NCI-H526 treated with DMSO at 0.1 percent for 48 hours (cell line): ENCODE results near the gene JAKMIP1.

Experiments used
- DNase-seq: peaks from one replicate; lab custom pipeline; 2025; lab: John Stamatoyannopoulos, UW

The JAKMIP1 gene

DNA sequence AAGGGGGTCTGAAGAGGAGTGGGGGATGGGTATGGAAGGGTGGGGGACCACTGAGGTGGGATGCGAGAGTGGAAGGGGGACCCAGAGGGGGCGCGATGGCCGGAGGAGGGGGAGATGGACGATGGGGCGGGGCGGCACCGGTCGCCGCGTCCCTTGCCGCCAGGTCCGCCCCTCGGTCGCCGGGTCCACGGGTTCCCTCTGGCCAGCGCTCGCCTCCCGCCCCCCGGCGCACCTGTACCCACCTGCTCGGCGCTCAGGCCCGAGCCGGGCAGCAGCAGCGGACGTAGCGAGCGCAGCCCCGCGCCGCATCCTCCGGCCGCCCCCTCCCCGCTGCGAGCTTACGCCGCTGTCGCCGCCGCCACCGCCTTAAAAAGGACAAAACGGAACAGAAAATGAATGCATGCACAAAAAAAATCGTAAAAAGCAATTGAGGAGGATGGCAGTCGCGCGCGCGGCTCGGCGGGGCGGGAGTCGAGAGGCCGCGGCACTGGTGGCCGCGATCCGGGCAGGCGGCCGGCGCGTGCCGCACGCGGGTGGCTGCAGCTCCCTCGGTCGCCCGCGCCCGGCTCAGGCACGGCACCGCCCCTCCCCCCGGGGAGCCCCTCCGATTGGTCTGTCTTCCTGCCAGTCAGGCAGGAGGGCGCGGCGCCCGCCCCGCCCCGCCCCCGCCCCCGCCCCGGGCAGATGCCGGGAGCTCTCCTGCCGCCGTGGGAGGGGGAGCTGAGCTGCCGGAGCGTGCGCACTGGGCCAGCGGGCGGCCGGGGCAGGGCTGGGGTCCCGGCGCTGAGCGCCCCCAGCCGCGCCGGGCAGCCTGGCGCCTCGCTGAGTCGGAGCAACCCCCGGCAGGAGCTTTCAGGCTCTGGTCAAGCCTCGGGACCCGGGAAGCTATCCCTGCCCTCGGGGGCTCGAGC lies at the start of gene JAKMIP1:
JAKMIP1 (minus strand) TSS at position 539 of the 911 bp plus-strand sequence. CDS start 87,699 bp downstream, outside the sequence.
- DNase-seq, result peak; percentile 37

GRCh38 chr4:6248394-6248793 lies 48.0 kb upstream of the JAKMIP1 start:
- DNase-seq, result no peak

DNA sequence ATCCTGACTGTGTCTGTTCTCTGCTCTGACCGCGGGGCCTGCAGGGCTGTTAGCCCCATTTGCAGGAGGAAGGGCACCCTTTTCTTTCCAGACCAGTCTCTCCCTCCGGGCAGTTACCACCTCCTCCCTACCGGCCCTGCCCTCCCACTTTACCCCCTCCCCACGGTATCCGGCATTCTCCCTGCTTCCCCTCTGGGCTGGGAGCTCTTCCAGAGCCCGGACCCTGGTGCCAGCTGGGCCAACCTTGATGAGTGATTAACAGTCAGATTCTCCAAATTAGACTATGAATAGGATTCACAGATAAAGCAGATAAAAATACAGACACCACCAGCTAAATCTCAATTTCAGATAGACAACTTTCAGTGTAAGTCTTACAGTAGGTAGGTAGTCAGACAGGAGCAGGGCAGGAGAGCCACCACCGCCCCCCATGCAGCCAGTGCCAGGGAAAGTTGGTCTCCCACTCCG lies 45.9 kb upstream of the JAKMIP1 start:
- DNase-seq, result no peak

DNA sequence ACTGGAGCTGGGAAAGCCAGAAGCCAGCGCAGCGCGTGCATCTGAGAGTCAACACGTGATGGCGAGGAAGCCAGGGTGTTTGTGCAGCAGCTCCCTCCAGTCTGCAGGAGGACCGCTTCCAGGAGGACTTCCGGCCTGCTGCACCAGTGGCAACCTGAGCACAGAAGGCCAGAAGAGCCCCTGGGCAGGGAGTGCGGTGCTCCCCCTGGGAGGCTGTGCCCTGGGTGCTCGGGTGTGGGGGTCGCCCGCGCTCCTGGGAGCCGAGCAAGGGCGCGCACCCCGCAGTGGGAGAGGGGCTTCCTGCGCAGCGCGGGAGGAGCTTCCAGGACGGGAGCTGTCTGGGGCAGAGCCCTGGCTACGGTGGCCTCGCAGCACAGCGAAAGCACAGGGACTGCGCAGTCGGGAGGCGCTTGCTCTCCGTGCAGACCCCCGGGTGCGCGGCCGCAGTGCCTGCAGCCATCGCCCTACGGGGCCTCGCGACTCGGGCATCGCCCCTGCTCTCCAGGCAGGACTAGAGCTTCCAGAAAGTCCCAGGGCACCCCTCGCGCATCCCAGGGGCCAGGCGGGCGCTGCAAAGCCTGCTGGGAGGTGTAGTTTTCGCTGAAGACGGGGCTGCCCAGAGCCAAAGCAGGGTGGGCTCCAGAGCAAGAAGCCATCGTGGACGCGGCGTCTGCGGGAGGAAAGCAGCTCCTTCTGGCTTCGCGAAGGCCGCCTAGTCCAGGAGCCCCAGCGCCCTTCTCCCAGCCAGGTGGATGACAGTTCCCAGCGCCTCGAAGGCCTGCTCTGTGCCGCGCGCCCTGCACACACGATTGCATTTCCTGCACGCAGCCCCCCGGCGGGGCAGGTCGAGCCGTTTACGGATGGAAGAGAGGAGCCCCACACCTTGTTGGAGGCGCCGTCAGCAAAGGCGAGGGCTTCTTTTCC lies 45.2 kb upstream of the JAKMIP1 start:
- DNase-seq, result no peak

DNA sequence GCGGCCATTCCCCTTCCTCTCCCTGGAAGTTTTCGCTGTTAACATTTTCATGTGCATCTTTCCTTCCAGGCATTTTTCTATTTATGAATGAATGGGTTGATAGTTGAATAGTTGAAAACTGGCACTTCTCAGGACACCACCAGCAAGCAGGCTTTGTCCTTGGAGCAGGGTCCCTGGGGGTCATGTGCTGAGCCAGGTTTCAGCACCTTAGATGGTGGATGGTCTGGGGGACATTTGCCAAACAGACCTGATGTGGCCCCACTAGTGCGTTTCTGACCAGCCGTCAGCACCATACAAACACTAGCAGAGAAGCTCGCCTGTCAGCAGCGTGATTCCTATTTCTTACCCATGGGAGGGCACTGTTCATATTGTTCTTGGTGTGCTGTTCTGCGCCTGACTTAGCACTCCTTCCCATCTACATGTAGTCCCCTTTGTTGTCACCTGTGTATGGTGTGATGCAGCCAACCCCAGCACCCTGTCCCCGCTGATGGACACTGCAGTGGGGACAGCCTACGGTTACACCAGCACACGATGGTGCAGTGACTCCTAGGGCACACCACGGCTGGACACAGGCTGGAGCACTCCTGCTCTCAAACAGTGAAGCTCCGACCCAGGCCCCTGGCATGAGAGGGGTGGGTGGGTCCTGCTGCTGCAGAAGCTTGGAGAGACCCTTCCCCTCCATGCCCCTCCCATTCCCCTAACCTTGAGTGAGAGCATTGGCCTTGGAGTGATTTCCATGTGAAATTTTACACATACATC lies 42.1 kb upstream of the JAKMIP1 start:
- DNase-seq, result no peak

DNA sequence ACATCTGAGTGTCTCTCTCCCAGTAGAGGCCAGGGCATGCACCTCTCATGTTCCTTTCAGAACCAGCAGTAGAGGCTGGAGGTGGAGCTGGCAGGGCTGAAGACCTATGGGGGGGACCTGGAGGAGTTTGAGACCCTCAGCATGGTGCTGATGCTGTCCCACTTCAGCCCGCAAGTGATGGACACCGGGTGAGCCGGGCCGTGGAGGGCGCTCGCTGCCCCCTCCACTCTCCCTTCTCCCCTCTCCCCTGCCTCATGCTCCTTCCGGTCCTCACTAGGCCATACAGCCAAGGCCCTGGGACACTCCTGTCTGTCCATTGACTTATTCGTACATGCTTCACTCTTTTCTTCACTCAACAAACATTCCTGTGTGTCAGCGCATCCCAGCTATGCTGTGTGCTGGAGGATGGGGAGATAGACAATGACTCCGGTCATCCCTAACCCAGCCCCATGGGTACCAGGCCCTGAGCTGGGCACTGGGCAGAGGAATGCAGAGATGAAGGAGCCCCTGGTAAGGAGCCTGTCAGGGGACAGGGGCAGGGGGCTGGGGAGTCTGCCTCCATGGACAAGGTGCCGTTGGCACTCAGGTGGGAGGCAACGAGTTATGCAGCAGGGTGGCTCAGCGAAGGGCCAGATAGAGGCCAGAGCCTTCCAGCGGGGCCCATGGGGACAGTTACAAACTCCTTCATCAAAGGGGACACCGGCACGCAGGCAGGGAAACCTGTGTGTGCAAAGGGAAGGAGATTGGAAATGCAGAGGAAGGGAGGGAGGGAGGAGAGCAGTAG lies 40.9 kb upstream of the JAKMIP1 start:
- no peak for DNase-seq

DNA sequence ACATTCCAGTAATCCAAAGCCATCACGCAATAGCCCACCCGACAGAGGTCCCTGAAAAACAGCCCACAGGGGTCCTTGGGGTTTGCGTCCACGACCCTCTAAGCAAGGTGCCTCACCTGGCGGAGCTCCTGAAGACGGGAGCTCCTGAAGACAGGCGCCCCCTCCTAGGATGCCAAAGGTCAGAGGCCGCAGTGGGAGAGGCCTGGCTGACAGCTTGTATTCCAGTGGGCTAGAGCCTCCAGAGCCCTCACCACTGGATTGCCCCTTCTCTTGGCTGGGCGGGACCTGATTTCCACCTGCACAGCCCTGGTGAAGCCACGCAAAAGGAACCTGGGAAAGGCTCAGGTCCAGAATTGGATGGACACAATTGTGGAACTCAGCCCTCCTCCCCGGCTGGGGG lies 39.6 kb upstream of the JAKMIP1 start:
- DNase-seq, result no peak

DNA sequence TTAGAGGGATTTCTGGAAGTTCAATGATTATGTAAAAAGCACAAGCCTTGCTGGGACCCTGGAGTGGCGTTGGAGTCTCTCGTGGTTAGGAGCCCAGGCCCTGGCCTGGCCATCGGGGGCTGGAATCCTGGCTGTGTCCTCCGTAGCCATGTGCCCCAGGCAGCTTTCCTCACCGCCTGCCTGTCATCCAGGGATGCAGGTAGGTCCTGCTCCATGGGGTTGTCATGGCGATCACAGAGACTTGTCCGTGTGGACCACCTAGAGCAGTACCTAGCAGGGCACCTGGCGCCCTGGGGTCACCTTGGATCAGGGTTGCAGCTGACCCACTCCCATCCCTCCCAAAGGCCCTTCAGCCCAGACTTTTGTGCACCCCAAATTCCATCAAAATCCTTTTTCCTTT lies 39.1 kb upstream of the JAKMIP1 start:
- no peak for DNase-seq

GRCh38 chr4:6236816-6237390 lies 36.6 kb upstream of the JAKMIP1 start:
- no peak for DNase-seq

DNA sequence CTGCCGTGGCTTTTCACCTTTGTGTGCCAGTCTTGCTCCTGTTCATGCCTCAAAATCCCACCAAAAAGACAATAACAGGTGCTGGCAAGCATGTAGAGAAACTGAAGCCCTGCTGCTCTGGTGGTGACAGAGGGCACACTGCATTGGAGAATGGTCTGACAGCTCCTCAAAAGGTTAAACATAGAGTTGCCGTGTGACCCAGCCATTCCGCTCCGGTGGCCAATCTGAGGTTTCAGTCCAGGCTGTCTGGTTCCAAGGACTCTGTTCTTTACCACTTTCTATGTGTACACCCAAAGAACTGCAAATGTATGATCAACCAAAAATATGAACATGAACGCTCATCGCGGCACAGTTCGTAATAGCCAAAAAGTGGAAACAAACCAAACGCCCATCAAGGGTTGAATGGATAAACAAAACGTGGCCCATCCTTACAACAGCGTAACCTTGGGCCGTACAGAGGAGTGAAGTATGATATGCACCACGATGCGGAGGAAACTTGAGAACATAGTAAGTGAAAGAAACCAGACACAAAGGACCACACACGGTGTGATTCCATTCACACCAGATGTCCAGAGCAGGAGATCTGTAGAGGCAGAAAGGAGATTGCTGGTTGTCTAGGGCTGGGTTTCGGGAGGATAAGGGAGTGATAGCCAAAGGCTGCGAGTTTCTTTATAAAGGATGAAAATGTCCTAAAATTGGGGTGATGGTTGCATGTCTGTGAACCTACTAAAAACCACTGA lies 35.7 kb upstream of the JAKMIP1 start:
- no peak for DNase-seq

DNA sequence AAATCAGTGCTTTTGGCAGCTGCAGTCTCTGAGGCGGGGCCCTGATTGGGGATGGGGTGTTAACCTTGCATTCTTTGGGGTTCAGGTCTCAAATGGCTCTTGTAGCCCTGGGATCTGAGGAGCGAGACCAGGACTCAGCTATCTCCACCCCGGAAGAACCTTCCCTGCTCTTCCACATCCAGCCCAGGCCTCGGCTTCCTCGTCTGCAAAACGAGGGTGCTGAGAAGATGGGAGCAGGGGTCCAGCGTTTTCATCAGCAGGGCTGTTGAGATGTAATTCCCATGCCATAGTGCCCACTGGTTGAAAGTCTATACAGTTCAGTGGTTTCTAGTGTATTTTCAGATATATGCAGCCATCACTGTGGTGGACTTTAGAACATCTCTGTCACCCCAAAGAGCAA lies 34.7 kb upstream of the JAKMIP1 start:
- no peak for DNase-seq

DNA sequence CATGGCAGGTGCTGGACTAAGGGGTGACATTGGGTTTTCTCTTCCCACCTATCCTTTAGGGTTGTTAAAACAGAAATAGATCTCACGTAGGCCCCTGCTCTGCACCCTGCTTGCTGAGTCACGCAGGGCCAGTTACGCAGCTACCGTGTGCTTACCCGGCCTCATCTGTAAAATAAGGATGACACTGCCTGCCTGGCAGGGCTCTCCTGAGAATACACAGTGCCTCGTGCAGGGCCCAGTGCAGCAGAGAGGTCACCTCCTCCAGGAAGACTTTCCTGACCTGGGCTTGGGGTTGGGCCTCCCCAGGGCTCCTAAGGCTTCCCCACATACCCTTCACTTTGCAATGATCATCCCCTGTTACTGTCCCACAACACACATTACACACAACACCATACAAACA lies 33.6 kb upstream of the JAKMIP1 start:
- no peak for DNase-seq

DNA sequence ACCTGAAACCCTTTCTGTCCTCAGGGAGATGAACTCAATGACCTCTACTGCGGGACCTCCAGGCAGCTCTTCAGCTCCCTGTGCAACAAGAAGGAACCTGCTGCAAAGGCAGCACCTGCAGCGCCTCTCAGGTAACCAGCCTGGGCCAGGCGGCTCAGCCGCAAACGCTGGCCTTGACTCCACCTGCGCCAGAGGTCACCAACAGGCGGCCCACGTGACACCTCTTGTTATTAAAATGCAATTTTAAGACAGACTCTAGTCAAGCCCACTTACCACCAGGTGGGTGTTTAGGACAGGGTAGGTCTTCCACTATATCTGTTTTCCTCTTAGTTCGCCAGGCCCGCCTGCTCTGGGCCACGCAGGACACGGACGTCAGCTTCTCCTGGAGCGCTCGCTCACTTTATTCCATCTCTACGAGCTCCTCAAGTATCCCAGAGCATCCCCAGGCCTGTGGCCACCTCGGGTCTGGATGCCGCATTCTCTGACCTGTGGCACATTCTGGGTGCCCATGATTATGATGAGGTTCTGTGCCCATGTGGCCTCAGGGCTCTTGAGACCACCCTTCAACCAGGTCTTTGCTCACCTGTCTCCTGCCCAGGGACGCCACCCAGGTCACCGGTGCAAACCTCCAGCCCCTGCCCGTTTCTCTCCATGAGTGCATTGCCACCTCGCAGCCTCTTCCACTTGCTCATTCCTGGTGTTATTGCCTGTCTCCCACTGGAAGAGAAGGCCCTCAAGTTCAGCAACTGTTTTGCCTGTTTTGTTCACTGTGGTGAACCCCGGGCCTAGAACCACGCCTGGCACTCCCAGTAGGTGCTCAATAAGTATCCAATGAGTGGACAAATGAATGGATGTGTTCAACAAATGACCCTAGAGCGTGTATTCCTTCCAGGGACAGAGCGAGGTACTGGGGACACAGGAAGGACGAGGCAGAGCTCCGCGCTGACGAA lies 32.8 kb upstream of the JAKMIP1 start:
- no peak for DNase-seq

GRCh38 chr4:6231663-6232165 lies 31.4 kb upstream of the JAKMIP1 start:
- no peak for DNase-seq

GRCh38 chr4:6230827-6231662 lies 30.7 kb upstream of the JAKMIP1 start:
- no peak for DNase-seq

DNA sequence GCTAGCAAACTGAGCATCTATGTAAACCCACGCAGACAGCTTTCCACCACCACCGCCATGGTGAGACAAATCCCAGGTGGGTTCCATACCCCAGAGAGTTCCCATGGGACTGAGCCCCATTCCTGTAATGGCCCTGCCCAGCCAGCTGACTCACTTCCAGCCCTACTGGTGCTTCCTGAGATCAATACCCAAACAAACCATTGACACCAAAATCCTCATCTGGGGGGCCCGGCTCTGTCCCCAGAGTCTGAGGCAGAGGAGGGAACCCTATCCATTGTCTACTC lies 30.1 kb upstream of the JAKMIP1 start:
- no peak for DNase-seq

- no peak for DNase-seq
These were observed 29.5 kb upstream of the JAKMIP1 start for GRCh38 chr4:6229671-6230501.
